Activated CD8-positive, alpha-beta T cell treated with anti-CD3 and anti-CD28 coated beads, Interleukin-2, amount 10 ng/mL, durations not matched to agents 7 days and 5 days (primary cell): ENCODE measurements around the gene LCN2. TPM values are rescaled to one million over a fixed set of nuclear protein-coding genes. Genes with fewer than 3 reads are reported as not detected.

Experiments
- ATAC-seq: fragments of 150-1000 bp; cut with Tn5 transposase; one replicate; pipeline ENCODE4 v1.10.0; 2021; ENCODE audit warnings: moderate library complexity
- CTCF ChIA-PET: fragments of 350-600 bp; sonication (Branson Sonifier 250); formaldehyde crosslinking; loops from one replicate; lab custom pipeline; 2021; ENCODE audit warnings: antibody characterized with exemption; lab: Charles Lee
- POLR2A ChIA-PET: fragments of 350-600 bp; sonication (Branson Sonifier 250); formaldehyde crosslinking; loops from one replicate; lab custom pipeline; 2021; ENCODE audit warnings: antibody characterized with exemption; lab: Charles Lee
- DNase-seq: peaks from one replicate; pipeline ENCODE4 v3.0.0-alpha.2; 2020
- H3K27ac Mint-ChIP-seq: one replicate; pipeline ENCODE4 v1.8.0; 2021; ENCODE audit warnings: mild to moderate bottlenecking, mixed read lengths
- H3K27me3 Mint-ChIP-seq: one replicate; pipeline ENCODE4 v1.8.0; 2021; ENCODE audit warnings: low read depth, mixed read lengths
- H3K36me3 Mint-ChIP-seq: one replicate; pipeline ENCODE4 v1.8.0; 2021; ENCODE audit warnings: low read depth, mixed read lengths
- H3K4me1 Mint-ChIP-seq: one replicate; pipeline ENCODE4 v1.8.0; 2021; ENCODE audit warnings: low read depth, mixed read lengths
- H3K4me3 Mint-ChIP-seq: one replicate; pipeline ENCODE4 v1.8.0; 2021; ENCODE audit warnings: mild to moderate bottlenecking, mixed read lengths
- H3K9me3 Mint-ChIP-seq: one replicate; pipeline ENCODE4 v1.8.0; 2022; ENCODE audit warnings: mixed read lengths; ENCODE audit not compliant: insufficient read depth
- total RNA-seq, 2 experiments: library from RNA; stranded (reverse); gene quantifications; one replicate each; pipeline ENCODE4 v1.2.3, GENCODE V29; 2021

LCN2 gene
- total RNA-seq, 2 experiments from 2014 or later: not detected

- peak overlapping the region; percentile 63 for H3K4me3 Mint-ChIP-seq
- H3K27me3 Mint-ChIP-seq: no peaks in the 10 kb centered on the region
- peak overlapping the region; percentile 46 for H3K27ac Mint-ChIP-seq
- ChIA-PET POLR2A (interaction anchor here (0.6 to 1.1 kb wide), 5 partner anchors 12 to 365 kb away, joined by 3 to 8 read pairs (median 4); partner anchors contain the start of genes BBLN, GOLGA2 and SWI5), CTCF (interaction anchor here (0.8 to 3.5 kb wide), 5 partner anchors 9 to 149 kb away, joined by 3 to 12 read pairs (median 4); no protein-coding TSS in a partner anchor)
- H3K36me3 Mint-ChIP-seq: peaks cover 18% of the 10 kb centered on the region
- no peaks in the 10 kb centered on the region for H3K9me3 Mint-ChIP-seq
- peak; percentile 73 for DNase-seq
- peak; percentile 76 for ATAC-seq
- H3K4me1 Mint-ChIP-seq: peaks cover 44% of the 10 kb centered on the region
Observed at GRCh38 chr9:128192601-128193371, 43.5 kb downstream of the LCN2 start.

GRCh38 chr9:128193469-128194096 is 44.3 kb downstream of the LCN2 start:
- H3K4me1 Mint-ChIP-seq: peaks cover 38% of the 10 kb centered on the region
- H3K9me3 Mint-ChIP-seq: no peaks in the 10 kb centered on the region
- peaks cover 13% of the 10 kb centered on the region for H3K36me3 Mint-ChIP-seq
- DNase-seq (no peak), ATAC-seq (no peak)
- POLR2A ChIA-PET: no interaction called here
- H3K27me3 Mint-ChIP-seq: no peaks in the 10 kb centered on the region
- CTCF ChIA-PET: interaction anchor here (0.8 to 1.3 kb wide), 3 partner anchors 9 to 69 kb away, joined by 3 to 4 read pairs (median 4); no protein-coding TSS in a partner anchor
- H3K4me3 Mint-ChIP-seq: no peak overlapping the region
- H3K27ac Mint-ChIP-seq: no peak overlapping the region

- POLR2A ChIA-PET: no interaction called here
- no peak for DNase-seq
- peaks cover 14% of the 10 kb centered on the region for H3K4me1 Mint-ChIP-seq
Observed at GRCh38 chr9:128201441-128202369, 52.5 kb downstream of the LCN2 start.

GRCh38 chr9:128202648-128203023 is 53.4 kb downstream of the LCN2 start:
- no peaks in the 10 kb centered on the region for H3K36me3 Mint-ChIP-seq
- DNase-seq (no peak), ATAC-seq (no peak)
- peaks cover 14% of the 10 kb centered on the region for H3K4me1 Mint-ChIP-seq
- CTCF ChIA-PET: interaction anchor here (0.9 kb wide), 1 partner anchor 10 kb away, joined by 4 read pairs; no protein-coding TSS in a partner anchor
- H3K27ac Mint-ChIP-seq: no peak overlapping the region
- POLR2A ChIA-PET: no interaction called here
- peak overlapping the region; percentile 68 for H3K4me3 Mint-ChIP-seq
- peaks cover 25% of the 10 kb centered on the region for H3K27me3 Mint-ChIP-seq
- H3K9me3 Mint-ChIP-seq: no peaks in the 10 kb centered on the region

More at GRCh38 chr9:128201441-128202369, 52.5 kb downstream of the LCN2 start:
- no peaks in the 10 kb centered on the region for H3K9me3 Mint-ChIP-seq
- CTCF ChIA-PET: interaction anchor here (0.9 to 1.8 kb wide), 2 partner anchors 9 to 11 kb away, joined by 4 to 9 read pairs; partner anchors contain the start of gene CIZ1
- no peak overlapping the region for H3K4me3 Mint-ChIP-seq
- no peak overlapping the region for H3K27ac Mint-ChIP-seq
- no peaks in the 10 kb centered on the region for H3K36me3 Mint-ChIP-seq
- peaks cover 22% of the 10 kb centered on the region for H3K27me3 Mint-ChIP-seq
- no peak for ATAC-seq

Other genes with a start within 250 kb of the LCN2 start
- 10 to 100 TPM; 68.6 to 77.6 TPM for gene ST6GALNAC6, start 249.8 kb upstream of the LCN2 start, total RNA-seq
- gene ST6GALNAC4, start 232.4 kb upstream of the LCN2 start, total RNA-seq: 10 to 100 TPM; 37.0 to 39.7 TPM
- 1 to 10 TPM; 2.6 to 2.7 TPM for gene PIP5KL1, start 218.7 kb upstream of the LCN2 start, total RNA-seq
- 10 to 100 TPM; 47.9 to 53.8 TPM for gene DPM2, start 211.6 kb upstream of the LCN2 start, total RNA-seq
- 100 to 1,000 TPM; 227 to 232 TPM for gene EEIG1, start 168.5 kb upstream of the LCN2 start, total RNA-seq
- gene NAIF1, start 82.1 kb upstream of the LCN2 start, total RNA-seq: 10 to 100 TPM; 13.3 to 15.4 TPM
- 10 to 100 TPM; 17.2 to 19.2 TPM for gene SLC25A25, start 81.2 kb upstream of the LCN2 start, total RNA-seq
- 10 to 100 TPM; 51.8 to 57.7 TPM for gene PTGES2, start 21.7 kb upstream of the LCN2 start, total RNA-seq
- gene BBLN, start 10.8 kb downstream of the LCN2 start, total RNA-seq: 100 to 1,000 TPM in 1 of 2 experiments, 10 to 100 TPM in 1; 94.3 to 105 TPM
- 100 to 1,000 TPM; 121 to 127 TPM for gene CIZ1, start 42.1 kb downstream of the LCN2 start, total RNA-seq
- under 1 TPM; 0.21 to 0.29 TPM for gene DNM1, start 53.9 kb downstream of the LCN2 start, total RNA-seq
- 10 to 100 TPM; 57.9 to 58.8 TPM for gene GOLGA2, start 126.6 kb downstream of the LCN2 start, total RNA-seq
- 10 to 100 TPM; 12.2 to 13.7 TPM for gene SWI5, start 126.8 kb downstream of the LCN2 start, total RNA-seq
- gene TRUB2, start 173.0 kb downstream of the LCN2 start, total RNA-seq: 10 to 100 TPM; 25.5 to 27.7 TPM
- 10 to 100 TPM; 31.8 to 34.9 TPM for gene COQ4, start 173.4 kb downstream of the LCN2 start, total RNA-seq
- 10 to 100 TPM; 19.0 to 21.7 TPM for gene SLC27A4, start 191.1 kb downstream of the LCN2 start, total RNA-seq
- 10 to 100 TPM; 78.9 to 79.9 TPM for gene URM1, start 221.9 kb downstream of the LCN2 start, total RNA-seq